ENCODE measurements around the gene DPY30. TPM values are rescaled to one million over a fixed set of nuclear protein-coding genes. Genes with fewer than 3 reads are reported as not detected.
"Not testable (repeated sequence)": the region's sequence is repeated elsewhere in the genome, so short reads cannot be mapped to it uniquely, and the experiment has no call there.

DPY30 gene
- total and polyA plus RNA-seq, 8 donors, result 5.3 to 127 (median 54.0) TPM

GRCh38 chr2:32011485-32011960, 28.1 kb downstream of the DPY30 start:
- peak overlapping the region in 4 of 5 donors; percentile 92 to 98 (median 94) for H3K27ac ChIP-seq
- 73 to 80% (median 76%) methylated on average over 5 of the region's 5 CpGs for WGBS, 5 donors
- peak overlapping the region; percentile 78 to 96 (median 92) for H3K4me3 ChIP-seq
- TF ChIP-seq POLR2A (IDR thresholded peaks at IDR 0.05) (no peak), EP300 (IDR thresholded peaks at IDR 0.05) (no peak), CTCF (IDR thresholded peaks at IDR 0.05) (no peak), POLR2AphosphoS5 (IDR thresholded peaks at IDR 0.05) (no peak)
- intact Hi-C loops (cut with DNase I; ENCODE audit: low total_unique reads), result no loop called here
- H3K36me3 ChIP-seq, result peaks cover 0 to 26% (median 7%) of the 10 kb centered on the region in 4 donors
- DNase-seq, result no peak
- H3K27me3 ChIP-seq, result no peaks in the 10 kb centered on the region
- no peaks in the 10 kb centered on the region for H3K9me3 ChIP-seq
- peaks cover 19 to 40% (median 30%) of the 10 kb centered on the region in 4 donors for H3K4me1 ChIP-seq

GRCh38 chr2:32010670-32011484, 28.7 kb downstream of the DPY30 start, which contains the start of gene MEMO1:
Gene MEMO1 (minus strand): TSS chr2:32011008. CDS start chr2:32010247, 761 bp downstream.
- peak within 1 kb of the TSS; percentile 91 to 98 (median 92) for H3K27ac ChIP-seq
- TF ChIP-seq POLR2A (IDR thresholded peaks at IDR 0.05) (no peak), EP300 (IDR thresholded peaks at IDR 0.05) (no peak), CTCF (IDR thresholded peaks at IDR 0.05) (no peak), POLR2AphosphoS5 (IDR thresholded peaks at IDR 0.05) (peak; percentile 69 to 93 (median 82))
- 0 to 1% (median 0%) methylated on average over 24 to 54 of the region's 57 CpGs for WGBS, 5 donors
- no peaks in the 10 kb centered on the region for H3K27me3 ChIP-seq
- peaks cover 19 to 47% (median 34%) of the 10 kb centered on the region in 4 donors for H3K4me1 ChIP-seq
- peak within 1 kb of the TSS; percentile 78 to 96 (median 92) for H3K4me3 ChIP-seq
- no peaks in the 10 kb centered on the region for H3K9me3 ChIP-seq
- peaks cover 0 to 20% (median 5%) of the 10 kb centered on the region in 4 donors for H3K36me3 ChIP-seq
- DNase-seq, result peak; percentile 92 to 98
- intact Hi-C loops (cut with DNase I; ENCODE audit: low total_unique reads), result no loop called here

- 0 to 1% (median 0%) methylated on average over 3 to 25 of the region's 43 CpGs; no CpG with 5 or more reads in 2 of the 5 donors for WGBS, 5 donors
- Histone ChIP-seq H3K4me1 (peaks cover 19 to 53% (median 37%) of the 10 kb centered on the region in 4 donors), H3K4me3 (peak overlapping the region; percentile 78 to 96 (median 92)), H3K36me3 (peaks cover 0 to 14% (median 4%) of the 10 kb centered on the region in 4 donors), H3K27ac (peak overlapping the region; percentile 91 to 98 (median 92))
- peak; percentile 51 to 84 for DNase-seq
- intact Hi-C loops (cut with DNase I; ENCODE audit: low total_unique reads); H3K9me3 ChIP-seq; H3K27me3 ChIP-seq: not testable (repeated sequence)
Measured at GRCh38 chr2:32010280-32010669, 29.3 kb downstream of the DPY30 start.

GRCh38 chr2:32009516-32010256, 29.9 kb downstream of the DPY30 start:
- TF ChIP-seq EP300 (IDR thresholded peaks at IDR 0.05), result no peak
- TF ChIP-seq POLR2AphosphoS5 (IDR thresholded peaks at IDR 0.05), result no peak
- TF ChIP-seq CTCF (IDR thresholded peaks at IDR 0.05), result no peak
- no peak for TF ChIP-seq POLR2A (IDR thresholded peaks at IDR 0.05)
- WGBS, 5 donors, result 0 to 1% (median 1%) methylated on average over 26 to 83 of the region's 91 CpGs

More at GRCh38 chr2:32009516-32010256, 29.9 kb downstream of the DPY30 start:
- no peaks in the 10 kb centered on the region for H3K27me3 ChIP-seq
- DNase-seq, result peak; percentile 33 to 72
- peak overlapping the region; percentile 91 to 98 (median 92) for H3K27ac ChIP-seq
- intact Hi-C loops (cut with DNase I; ENCODE audit: low total_unique reads), result no loop called here
- peaks cover 19 to 53% (median 37%) of the 10 kb centered on the region in 4 donors for H3K4me1 ChIP-seq
- peak overlapping the region; percentile 78 to 96 (median 92) for H3K4me3 ChIP-seq
- peaks cover 0 to 9% (median 4%) of the 10 kb centered on the region in 4 donors for H3K36me3 ChIP-seq
- no peaks in the 10 kb centered on the region for H3K9me3 ChIP-seq
